ENCODE measurements around the gene NTRK1.

Gene NTRK1

GRCh38 chr1:156857532-156857931, 3.1 kb upstream of the NTRK1 start:
- DNase-seq (ENCODE audit: low read depth), result no peak

GRCh38 chr1:156858555-156858956, 2.1 kb upstream of the NTRK1 start:
- no peak for DNase-seq (ENCODE audit: low read depth)

DNA sequence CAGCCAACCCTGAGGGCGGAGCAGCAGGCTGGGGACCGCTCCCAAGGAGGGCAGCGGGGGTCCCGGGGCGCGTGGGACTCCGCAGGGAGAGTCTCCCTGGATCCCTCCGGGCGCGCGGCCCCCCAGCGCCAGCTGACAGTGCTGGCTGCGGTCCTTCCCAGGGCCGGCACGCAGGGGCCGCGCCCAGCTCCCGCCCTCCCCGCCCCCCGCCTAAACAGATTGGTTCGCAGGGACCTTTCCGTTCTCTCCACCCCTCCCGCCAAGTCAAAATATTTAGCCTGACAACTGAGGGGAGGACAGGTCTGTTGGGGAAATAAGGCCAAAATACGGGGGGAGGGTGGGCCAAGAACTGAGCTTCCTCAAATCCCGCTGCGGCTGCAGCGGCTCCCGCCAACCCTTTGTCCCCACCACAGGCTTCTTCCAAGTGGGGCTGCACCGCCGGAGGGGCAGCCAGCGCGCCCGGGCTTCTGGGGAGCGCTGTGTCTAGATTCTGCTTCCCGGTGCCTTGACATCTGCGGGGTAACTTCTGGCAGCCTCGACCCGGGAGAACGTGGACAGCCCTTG, 1.6 kb upstream of the NTRK1 start, which contains the start of gene INSRR:
TSS of gene INSRR (minus strand) at position 159 of the 564 bp plus-strand sequence. CDS start 496 bp downstream, outside the sequence.
- DNase-seq (ENCODE audit: low read depth), result no peak

GRCh38 chr1:156859523-156860112, 1.0 kb upstream of the NTRK1 start:
- DNase-seq (ENCODE audit: low read depth), result no peak

- DNase-seq (ENCODE audit: low read depth), result no peak
These were observed 495 bp upstream of the NTRK1 start for GRCh38 chr1:156860113-156860627.

DNA sequence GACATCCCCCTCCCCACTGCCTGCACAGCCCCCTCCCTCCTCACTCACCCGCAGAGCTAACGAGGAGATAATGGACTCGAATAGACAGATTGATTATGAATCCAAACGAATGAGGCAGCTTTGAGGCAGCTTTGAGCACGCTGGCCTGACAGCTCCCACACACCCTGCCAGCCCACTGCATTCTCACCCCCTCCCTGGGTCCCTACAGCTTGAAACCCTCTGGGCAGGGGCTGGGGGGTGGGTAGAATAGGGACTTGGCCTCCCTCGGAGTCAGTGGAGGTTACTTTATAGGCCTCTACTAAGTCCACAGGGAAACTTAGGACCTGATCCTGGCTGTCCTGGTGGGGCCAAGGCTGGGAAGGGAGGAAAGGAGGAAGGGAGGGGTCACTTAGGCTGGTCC, 1.9 kb downstream of the NTRK1 start:
- no peak for DNase-seq (ENCODE audit: low read depth)

DNA sequence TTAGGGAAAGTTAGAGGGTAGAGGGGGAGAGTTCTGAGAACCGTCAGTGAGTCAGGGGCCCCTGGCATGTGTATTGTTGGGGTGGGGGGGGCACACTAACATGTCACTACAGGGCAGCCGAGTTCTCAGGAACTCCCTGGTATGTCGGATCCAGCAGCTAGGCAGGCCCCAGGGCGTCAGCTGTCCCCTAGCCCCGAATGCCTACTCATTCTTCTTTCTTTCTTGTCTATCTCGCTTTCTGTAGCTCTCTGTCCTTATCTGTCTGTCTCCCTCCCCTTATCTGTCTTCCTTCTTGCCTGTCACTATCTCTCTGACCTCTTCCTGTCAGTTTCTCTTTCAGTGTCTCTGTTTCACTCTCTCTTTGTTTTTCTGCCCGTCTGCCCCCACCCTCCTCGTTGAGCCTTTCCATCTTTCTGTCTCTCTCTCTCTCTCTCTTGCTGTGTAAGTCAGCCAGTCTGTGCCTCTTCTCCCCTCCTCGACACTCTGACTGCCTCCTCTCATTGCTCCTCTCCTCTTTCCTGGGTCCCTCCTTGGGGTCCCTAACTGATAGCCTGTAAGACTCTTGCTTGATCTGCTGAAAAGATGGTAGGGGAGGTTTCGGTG, 2.4 kb downstream of the NTRK1 start:
- peak; percentile 70 for DNase-seq (ENCODE audit: low read depth)

DNA sequence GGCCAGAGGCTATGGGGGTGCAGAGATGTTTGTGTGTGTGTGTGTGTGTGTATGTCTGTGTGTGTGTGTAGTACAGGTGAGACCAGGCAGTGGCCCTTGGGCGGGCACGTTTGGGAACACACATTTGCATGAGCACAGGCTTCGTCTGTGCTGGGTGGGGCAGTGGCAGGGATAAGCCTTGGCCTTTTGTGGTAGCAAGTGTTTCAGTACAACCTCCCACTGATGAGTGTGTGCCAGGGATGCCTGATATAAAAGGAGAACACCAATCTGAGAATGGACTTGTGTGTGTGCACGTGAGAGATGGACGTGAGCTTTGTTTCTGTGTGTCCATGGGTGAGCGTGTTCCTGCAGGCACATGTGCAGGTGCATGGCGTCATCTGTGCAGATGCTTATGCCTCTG, 3.0 kb downstream of the NTRK1 start:
- no peak for DNase-seq (ENCODE audit: low read depth)

GRCh38 chr1:156864796-156865195, 4.1 kb downstream of the NTRK1 start:
- no peak for DNase-seq (ENCODE audit: low read depth)

- DNase-seq (ENCODE audit: low read depth), result no peak
These were observed 4.6 kb downstream of the NTRK1 start for GRCh38 chr1:156865258-156865657.

DNA sequence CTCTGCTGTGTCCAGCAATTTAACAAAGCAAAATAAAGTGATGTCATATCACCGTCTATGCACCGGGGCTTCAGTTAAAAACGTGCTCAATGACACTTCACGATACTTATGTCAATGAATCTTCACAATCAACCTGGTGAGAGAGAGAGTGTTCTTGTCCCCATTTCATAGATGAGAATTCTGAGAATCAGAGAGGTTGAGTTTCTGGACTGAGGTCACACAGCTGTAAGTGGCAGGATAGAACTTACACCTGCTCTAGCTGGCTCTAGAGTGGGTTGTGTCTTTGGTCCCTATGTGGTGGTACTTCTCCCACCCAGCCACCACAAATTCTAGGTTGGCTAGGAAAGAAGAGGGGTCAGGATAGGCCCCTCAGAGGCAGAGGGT, 5.2 kb downstream of the NTRK1 start:
- no peak for DNase-seq (ENCODE audit: low read depth)

GRCh38 chr1:156866249-156866909, 5.7 kb downstream of the NTRK1 start:
- DNase-seq (ENCODE audit: low read depth), result peak; percentile 96

DNA sequence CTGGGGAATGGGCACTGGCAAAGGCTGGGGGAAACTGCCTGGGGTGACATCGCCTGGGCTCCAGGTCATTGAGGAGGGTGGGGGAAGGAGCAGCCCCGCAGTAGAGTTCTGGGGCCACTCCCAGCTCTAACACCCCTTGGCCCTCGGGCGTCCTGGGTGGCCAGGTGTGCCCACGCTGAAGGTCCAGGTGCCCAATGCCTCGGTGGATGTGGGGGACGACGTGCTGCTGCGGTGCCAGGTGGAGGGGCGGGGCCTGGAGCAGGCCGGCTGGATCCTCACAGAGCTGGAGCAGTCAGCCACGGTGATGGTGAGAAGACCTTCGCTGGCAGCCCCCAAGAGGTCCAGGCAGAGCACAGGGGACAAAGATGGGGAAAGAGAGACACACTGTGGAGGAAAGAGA, 7.7 kb downstream of the NTRK1 start:
- no peak for DNase-seq (ENCODE audit: low read depth)

DNA sequence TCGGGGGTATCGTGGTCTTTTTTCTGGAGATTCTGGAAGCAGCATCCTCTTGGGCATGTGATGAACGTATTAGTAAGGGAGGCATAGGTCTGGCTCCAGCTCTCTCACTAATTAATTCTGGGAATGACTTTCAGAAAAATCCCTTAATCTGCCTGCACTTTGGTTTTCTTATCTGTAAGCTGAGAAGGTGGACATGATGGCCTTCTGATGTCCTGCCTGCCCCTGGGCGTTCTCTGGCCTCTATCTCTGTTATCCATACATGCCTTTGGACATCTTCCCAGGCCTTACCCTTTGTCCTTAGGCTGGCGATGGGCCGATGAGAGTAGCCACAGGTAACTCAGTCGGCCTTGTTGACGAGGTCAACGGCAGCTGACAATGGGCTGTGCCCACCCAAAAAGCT, 8.8 kb downstream of the NTRK1 start:
- no peak for DNase-seq (ENCODE audit: low read depth)

- no peak for DNase-seq (ENCODE audit: low read depth)
These were observed 13.0 kb downstream of the NTRK1 start for GRCh38 chr1:156873659-156874058.

DNA sequence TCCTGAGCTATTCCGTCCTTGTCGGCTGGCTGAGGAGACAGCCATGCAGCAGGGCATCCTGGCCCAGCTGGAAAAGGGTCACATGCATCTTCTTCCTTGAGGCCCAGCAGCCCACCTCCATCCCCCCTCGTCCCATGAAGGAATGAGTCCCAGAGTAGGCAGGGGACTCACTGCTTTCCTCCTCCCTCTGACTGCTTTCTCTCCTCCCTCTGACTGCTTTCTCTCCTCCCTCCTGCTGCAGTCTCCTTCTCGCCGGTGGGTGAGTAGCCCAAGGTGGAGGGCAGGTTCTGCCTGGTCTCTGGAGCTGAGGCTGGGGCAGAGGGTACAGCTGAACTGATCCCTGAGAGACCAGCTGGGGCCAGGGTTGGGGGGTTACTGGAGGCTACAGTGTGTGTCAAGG, 13.5 kb downstream of the NTRK1 start:
- DNase-seq (ENCODE audit: low read depth), result no peak

DNA sequence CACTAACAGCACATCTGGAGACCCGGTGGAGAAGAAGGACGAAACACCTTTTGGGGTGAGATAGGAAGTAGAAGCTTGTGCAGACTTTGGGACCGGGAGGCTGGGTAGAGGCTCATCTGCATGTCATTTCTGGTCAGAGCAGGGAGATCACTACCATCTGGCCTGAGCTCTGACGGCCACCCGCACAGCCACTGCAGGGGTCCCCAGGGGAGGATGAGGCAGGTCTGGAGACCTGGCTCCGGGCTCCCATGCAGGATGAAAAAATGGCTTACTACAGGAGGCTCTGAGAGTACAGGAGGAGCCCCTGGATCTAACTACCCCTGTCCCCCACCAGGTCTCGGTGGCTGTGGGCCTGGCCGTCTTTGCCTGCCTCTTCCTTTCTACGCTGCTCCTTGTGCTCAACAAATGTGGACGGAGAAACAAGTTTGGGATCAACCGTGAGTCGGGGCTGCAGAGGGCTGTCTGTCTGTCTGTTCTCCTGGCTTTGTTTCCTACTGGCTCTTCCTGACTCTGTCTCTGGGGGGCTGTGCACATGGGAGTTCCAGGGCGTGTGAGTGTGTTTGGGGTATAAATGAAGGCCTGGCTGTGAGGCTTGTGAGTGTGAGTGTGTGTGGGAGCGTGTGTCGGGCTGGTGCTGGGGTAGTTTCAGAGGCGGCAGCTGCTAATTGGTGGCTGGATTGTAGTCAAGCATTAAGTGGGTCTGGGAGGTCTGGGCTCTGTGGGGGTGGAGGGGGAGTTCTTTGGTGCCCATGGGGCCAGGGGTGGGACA, 14.1 kb downstream of the NTRK1 start:
- DNase-seq (ENCODE audit: low read depth), result no peak

DNA sequence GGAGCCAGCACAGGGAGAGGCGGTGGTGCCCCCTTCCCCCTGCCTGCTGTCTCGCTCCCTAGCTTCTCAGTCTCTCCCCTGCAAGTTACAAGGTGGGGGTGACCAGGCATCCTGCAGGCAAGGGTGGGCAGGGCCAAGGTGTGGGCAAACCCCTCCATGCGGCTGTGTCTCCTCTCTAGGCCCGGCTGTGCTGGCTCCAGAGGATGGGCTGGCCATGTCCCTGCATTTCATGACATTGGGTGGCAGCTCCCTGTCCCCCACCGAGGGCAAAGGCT, 14.6 kb downstream of the NTRK1 start:
- DNase-seq (ENCODE audit: low read depth), result no peak

- DNase-seq (ENCODE audit: low read depth), result no peak
These were observed 15.6 kb downstream of the NTRK1 start for GRCh38 chr1:156876281-156876680.

DNA sequence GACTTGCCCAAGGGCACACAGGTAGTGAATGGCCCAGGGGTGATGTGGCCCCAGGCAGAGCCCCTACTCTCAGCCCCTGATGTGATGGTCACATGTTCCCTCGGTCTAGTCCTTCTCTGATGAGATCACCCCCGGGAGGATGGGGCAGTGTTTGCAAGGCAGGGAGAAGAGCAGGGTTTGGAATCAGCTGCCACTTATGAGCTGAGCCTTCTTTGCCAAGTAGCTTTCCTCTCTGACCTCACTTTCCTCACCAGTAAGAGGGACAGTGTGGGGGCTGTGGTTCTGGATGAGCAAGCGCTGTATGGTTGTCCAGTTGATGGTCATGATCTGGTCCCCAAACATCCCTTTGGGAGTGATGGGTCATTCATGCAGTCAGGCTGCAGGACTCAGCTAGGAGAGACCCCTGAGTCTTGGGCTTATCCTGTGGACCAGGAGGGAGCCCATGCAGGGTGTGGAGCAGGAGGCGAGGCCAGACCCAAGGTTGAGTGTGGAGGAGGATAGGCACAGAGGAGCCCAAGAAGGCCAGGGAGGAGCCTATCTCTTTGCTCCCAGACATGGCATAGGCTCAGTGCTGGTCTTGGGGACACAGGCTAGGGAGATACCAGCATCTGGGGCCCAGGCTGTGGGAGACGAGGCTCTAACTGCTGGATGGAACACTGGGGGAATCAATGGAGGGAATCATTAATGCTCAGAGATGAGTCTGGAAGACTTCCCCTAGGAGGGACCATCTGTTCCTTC, 16.9 kb downstream of the NTRK1 start:
- DNase-seq (ENCODE audit: low read depth), result no peak

GRCh38 chr1:156879876-156880275, 19.2 kb downstream of the NTRK1 start:
- DNase-seq (ENCODE audit: low read depth), result no peak

DNA sequence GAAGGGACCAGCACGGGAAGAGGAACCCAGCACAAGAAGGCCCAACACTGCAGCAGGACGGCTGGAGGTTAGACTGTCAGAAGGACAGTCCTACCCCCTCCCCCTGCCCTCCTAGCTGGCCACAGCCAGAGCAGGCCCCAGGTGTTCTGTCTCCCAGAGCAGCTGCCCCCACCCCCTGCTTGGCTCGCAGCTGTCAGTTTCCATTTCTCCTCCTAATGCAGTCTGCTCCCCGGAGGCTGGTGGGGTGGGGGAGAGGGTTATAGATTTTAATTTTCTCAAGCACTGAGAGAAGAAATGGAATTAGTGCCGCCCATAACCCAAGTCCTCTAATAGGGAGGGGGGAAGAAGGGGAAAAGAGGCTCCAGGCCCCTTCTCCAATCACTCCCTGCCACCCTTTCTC, 19.8 kb downstream of the NTRK1 start:
- no peak for DNase-seq (ENCODE audit: low read depth)
